SK-N-MC (cell line): Measurements from ENCODE around the gene MT1H.
"Not testable (repeated sequence)": the region's sequence is repeated elsewhere in the genome, so short reads cannot be mapped to it uniquely, and the experiment has no call there.

Experiments used
- DNase-seq: peaks from one replicate; pipeline ENCODE4 v3.0.0-alpha.2; 2011; ENCODE audit warnings: low read depth, low spot score
- H3K27ac ChIP-seq: fragments of 200-600 bp; sonication (generic); 2 replicates; pipeline ENCODE4 v1.5.1; 2016; ENCODE audit warnings: mixed run types
- H3K36me3 ChIP-seq: fragments of 200-600 bp; sonication (generic); 2 replicates; pipeline ENCODE4 v1.6.1; 2017; ENCODE audit warnings: antibody characterized with exemption, low read length, mixed read lengths; ENCODE audit not compliant: insufficient read depth
- H3K4me3 ChIP-seq: fragments of 200-600 bp; sonication (generic); 2 replicates; pipeline ENCODE4 v1.5.1; 2016
- H3K9ac ChIP-seq: fragments of 200-600 bp; sonication (generic); 2 replicates; pipeline ENCODE4 v1.8.0; 2017; ENCODE audit warnings: mixed run types, mixed read lengths; ENCODE audit not compliant: insufficient read length
- H3K9me3 ChIP-seq: fragments of 200-600 bp; sonication (generic); 2 replicates; pipeline ENCODE4 v1.6.1; 2017; ENCODE audit warnings: low read depth, mild to moderate bottlenecking, antibody characterized with exemption, low read length, moderate library complexity, mixed read lengths
- EZH2 ChIP-seq: fragments of 200-600 bp; sonication (generic); IDR thresholded peaks from one replicate; pipeline ENCODE4 v1.6.1; 2017; ENCODE audit warnings: antibody characterized with exemption
- FOXP2 ChIP-seq: optimal IDR thresholded peaks from 2 replicates; pipeline ENCODE3; 2011; ENCODE audit warnings: mild to moderate bottlenecking, moderate library complexity; ENCODE audit not compliant: insufficient read depth; ENCODE audit errors: extremely low read length, control extremely low read depth
- POLR2AphosphoS5 ChIP-seq: IDR thresholded peaks from 2 replicates; pipeline ENCODE4 v1.6.1; 2012; ENCODE audit warnings: mild to moderate bottlenecking, low read depth, low read length, borderline replicate concordance

MT1H gene

DNA sequence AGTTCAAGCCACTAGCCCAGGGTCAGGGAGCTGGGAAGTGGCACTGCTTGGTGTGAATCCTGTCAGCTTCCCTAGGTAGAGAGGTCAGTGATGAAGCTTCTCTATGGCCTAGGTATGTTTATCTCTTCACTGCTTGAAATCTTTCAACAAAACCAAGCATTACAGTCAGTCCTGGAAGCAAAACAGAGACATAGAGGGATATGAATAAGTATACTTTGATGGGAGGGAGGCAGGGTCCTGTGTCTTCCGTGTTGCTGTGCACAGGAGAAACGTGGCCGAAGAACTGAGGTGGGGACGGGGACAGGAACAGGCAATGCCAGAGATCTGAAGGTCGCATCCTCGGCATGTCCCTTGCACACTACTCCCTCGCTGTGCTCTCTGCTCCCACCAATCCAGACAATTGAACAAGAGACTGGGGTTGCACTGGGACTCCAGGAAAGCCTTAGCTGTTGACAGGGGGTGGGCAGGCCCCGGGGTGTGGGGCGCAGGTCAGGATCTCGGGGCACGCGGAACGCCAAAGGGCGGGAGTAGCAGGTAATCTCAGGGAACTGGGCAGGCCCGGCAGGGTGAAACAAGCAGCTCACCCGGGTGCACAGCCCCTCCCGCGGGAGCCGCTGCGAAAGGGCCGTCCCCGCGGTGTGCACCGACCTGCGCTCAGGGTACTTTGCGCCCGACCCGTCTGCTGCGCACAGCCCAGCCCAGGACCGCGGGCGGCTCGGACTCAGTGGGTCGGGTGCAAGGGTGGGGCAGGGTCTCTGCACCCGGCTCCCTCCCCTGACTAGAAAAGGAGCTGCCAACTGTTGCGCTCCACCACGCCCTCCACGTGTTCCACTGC lies at the start of gene MT1H:
Gene MT1H, plus strand, starts transcription at position 810 of the 835 bp plus-strand sequence. CDS start 71 bp downstream, outside the sequence.
- no peak within 1 kb of the TSS for H3K4me3 ChIP-seq

DNA sequence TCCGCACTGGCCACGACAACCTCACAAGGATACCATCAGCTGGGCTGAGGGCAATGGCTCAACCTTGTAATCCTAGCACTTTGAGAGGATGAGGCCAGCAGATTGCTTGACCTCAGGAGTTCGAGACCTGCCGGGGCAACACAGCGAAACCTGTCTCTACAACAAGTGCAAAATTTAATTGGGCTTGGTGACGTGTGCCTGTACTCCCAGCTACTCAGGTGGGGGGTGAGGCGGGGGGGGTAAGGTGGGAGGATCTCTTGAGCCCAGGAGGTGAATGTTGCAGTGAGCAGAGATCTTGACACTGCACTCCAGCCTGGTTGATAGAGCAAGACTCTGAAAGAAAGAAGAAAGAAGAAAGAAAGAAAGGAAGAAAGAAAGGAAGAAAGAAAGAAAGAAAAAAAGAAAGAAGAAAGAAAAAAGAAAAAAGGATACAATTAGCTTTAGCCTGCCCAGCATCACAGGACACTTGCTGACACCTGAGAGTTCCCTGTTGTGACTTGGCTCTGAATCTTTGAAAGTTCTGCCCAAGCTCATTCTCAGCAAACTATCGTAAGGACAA lies 49.2 kb upstream of the MT1H start:
- Histone ChIP-seq H3K9me3 (no peaks in the 10 kb centered on the region), H3K36me3 (no peaks in the 10 kb centered on the region), H3K4me3 (no peak overlapping the region), H3K9ac (no peak overlapping the region), H3K27ac (no peak overlapping the region)
- no peak for TF ChIP-seq EZH2
- TF ChIP-seq FOXP2, result no peak
- no peak for TF ChIP-seq POLR2AphosphoS5
- no peak for DNase-seq

More for the DNA sequence above, at the start of gene MT1H:
- Histone ChIP-seq H3K9me3 (no peaks in the 10 kb centered on the region), H3K27ac (no peak within 1 kb of the TSS), H3K9ac (no peak within 1 kb of the TSS), H3K36me3 (no peaks in the 10 kb centered on the region)
- no peak for DNase-seq
- TF ChIP-seq POLR2AphosphoS5 (no peak), EZH2 (no peak), FOXP2 (no peak)

DNA sequence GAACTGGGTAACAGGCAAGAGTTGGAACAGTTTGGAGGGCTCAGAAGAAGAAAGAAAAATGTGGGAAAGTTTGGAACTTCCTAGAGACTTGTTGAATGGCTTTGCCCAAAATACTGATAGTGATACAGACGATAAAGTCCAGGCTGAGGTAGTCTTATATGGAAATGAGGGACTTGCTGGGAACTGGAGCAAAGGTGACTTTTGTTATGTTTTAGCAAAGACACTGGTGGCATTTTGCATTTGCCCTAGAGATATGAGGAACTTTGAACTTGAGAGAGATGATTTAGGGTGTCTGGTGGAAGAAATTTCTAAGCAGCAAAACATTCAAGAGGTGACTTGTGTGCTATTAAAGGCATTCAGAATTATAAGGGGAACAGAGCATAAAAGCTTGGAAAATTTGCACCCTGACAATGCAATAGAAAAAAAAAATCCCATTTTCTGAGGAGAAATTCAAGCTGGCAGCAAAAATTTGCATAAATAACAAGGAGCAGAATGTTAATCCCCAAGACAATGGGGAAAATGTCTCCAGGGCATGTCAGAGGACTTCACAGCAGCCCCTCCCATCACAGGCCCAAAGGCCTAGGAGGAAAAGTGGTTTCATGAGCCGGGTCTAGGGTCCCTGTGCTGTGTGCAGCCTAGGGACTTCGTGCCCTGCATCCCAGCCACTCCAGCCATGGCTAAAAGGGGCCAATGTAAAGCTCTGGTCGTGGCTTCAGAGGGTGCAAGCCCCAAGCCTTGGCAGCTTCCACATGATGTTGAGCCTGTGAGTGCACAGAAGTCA lies 47.8 kb upstream of the MT1H start:
- H3K27ac ChIP-seq, H3K9me3 ChIP-seq, H3K9ac ChIP-seq, H3K4me3 ChIP-seq, DNase-seq, H3K36me3 ChIP-seq: not testable (repeated sequence)

DNA sequence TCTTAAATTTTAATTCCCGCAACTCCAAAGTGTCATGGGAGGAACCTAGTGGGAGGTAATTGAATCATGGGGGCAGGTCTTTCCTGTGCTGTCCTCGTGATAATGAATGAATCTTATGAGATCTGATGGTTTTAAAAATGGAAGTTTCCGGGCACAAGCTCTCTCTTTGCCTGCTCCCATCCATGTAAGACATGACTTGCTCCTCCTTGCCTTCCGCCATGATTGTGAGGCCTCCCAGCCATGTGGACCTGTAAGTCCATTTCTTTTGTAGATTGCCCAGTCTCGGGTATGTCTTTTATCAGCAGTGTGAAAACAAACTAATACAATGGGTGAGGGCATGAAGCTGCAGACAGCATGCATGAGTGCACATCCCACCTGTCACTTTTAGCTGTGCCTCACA lies 46.4 kb upstream of the MT1H start:
- not testable (repeated sequence) for H3K9ac ChIP-seq, DNase-seq

DNA sequence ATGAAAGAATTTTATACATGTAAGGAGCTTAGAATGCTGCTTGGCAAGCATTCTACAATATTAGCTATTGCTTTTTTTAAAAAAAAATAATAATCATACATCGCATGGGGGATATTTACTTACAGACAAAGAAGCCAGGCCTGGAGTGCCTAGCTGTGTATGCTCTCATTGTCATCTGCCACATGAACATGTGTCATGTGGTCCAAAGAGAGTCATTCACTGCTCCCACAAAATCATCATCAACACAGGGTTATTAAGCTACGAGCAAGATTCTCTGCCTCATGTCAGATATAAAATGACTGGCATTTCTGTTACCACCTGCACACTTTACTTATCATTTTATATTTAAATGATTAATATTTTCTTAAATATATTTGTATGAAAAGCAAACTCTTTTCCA lies 46.0 kb upstream of the MT1H start:
- no peaks in the 10 kb centered on the region for H3K36me3 ChIP-seq
- H3K9ac ChIP-seq, result no peak overlapping the region
- no peak for DNase-seq
- H3K9me3 ChIP-seq, result no peaks in the 10 kb centered on the region
- no peak overlapping the region for H3K4me3 ChIP-seq
- TF ChIP-seq EZH2, result no peak
- no peak overlapping the region for H3K27ac ChIP-seq

More for the DNA sequence above, 46.4 kb upstream of the MT1H start:
- not testable (repeated sequence) for H3K9me3 ChIP-seq, H3K4me3 ChIP-seq, H3K27ac ChIP-seq, H3K36me3 ChIP-seq

DNA sequence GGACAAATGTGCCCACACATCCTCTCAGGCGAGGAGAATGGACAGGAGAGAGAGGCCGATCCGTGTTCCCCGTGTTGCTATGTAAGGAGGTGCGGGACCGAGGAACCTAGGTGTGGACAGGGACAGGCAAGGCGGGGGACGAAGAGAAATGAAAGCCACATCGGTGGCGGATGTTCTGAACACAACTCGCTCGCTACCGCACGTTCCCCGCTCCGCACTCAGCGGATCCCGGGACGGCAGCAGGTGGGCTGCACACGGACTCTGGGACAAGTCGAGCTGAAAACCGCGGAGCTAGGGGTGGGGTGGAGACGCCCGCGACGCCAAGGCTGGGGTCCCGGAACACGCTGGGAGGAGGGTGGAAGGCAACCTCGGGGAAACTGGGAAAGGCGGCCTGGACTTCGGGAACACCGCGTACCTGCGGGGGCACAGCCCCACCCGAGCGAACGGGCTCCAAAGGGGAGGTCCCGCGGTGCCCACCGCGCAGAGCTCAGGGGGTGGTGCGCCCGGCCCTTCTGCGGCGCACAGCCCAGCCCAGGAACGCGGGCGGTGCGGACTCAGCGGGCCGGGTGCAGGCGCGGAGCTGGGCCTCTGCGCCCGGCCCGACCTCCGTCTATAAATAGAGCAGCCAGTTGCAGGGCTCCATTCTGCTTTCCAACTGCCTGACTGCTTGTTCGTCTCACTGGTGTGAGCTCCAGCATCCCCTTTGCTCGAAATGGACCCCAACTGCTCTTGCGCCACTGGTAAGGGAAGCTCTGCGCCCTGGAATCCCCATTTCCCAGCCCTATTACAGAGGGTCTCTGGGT lies 44.3 kb upstream of the MT1H start, which contains the start of gene MT1E:
Gene MT1E, plus strand, starts transcription at position 642 of the 803 bp plus-strand sequence. Its CDS starts 71 bp downstream, at position 713.
- Histone ChIP-seq H3K4me3 (no peak within 1 kb of the TSS), H3K36me3 (no peaks in the 10 kb centered on the region), H3K9ac (no peak within 1 kb of the TSS), H3K9me3 (no peaks in the 10 kb centered on the region), H3K27ac (no peak within 1 kb of the TSS)
- TF ChIP-seq EZH2 (no peak), FOXP2 (no peak), POLR2AphosphoS5 (no peak)
- DNase-seq, result no peak

DNA sequence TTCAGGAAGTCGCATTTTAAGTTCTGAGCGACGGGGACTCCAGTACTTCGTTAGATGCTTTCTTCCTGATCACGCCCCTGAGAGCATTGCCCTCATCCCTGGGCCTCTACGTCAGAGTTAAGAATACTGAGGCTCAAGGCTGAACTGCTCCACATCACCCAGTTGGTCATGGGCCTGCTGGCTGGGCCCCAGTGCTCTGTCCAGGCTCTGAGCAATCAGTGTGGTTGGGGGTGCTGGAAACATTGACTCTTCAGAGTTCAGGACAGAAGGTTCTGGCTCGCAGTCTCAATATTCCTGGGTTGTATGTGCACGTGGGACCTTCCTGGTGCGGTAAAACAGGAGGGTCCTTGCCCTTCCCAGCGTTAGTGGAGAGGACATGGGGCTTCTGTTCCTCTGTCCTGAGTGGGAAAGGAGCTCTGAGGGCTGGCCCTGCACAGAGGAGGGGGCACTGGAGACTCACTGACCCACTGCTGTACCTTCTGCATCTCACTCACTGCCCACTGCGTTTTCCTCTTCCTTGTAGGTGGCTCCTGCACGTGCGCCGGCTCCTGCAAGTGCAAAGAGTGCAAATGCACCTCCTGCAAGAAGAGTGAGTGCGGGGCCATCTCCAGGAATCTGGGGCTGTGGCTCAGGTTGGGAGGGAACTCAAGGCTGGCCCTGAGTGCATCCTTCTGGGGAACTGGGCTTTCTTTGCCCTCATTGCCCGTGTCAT lies 43.5 kb upstream of the MT1H start:
- Histone ChIP-seq H3K27ac (no peak overlapping the region), H3K9me3 (no peaks in the 10 kb centered on the region), H3K9ac (no peak overlapping the region), H3K4me3 (no peak overlapping the region), H3K36me3 (no peaks in the 10 kb centered on the region)
- no peak for TF ChIP-seq FOXP2
- no peak for TF ChIP-seq POLR2AphosphoS5
- no peak for TF ChIP-seq EZH2
- no peak for DNase-seq

DNA sequence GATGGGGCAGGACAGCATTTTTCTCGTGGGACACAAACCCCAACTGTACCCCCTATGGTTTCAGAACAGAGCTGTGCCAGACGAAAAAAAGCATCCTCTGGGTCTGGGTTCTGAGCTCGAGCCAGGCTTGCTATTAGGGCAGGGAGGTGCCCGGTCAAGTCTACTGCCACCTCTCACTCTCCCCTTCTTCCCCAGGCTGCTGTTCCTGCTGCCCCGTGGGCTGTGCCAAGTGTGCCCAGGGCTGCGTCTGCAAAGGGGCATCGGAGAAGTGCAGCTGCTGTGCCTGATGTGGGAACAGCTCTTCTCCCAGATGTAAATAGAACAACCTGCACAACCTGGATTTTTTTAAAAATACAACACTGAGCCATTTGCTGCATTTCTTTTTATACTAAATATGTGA lies 42.9 kb upstream of the MT1H start:
- Histone ChIP-seq H3K9ac (no peak overlapping the region), H3K9me3 (no peaks in the 10 kb centered on the region), H3K27ac (no peak overlapping the region), H3K4me3 (no peak overlapping the region), H3K36me3 (no peaks in the 10 kb centered on the region)
- no peak for DNase-seq
- no peak for TF ChIP-seq POLR2AphosphoS5
- no peak for TF ChIP-seq FOXP2
- TF ChIP-seq EZH2, result no peak
